T1000 (cell line): ENCODE data around the gene R3HCC1L.

Experiments used
- DNase-seq: peaks from one replicate; lab custom pipeline; 2025; ENCODE audit warnings: mixed read lengths; lab: John Stamatoyannopoulos, UW

Gene R3HCC1L

GRCh38 chr10:98276311-98276710 lies 141.9 kb downstream of the R3HCC1L start:
- DNase-seq, result no peak

- DNase-seq, result no peak
These were observed 151.0 kb downstream of the R3HCC1L start for GRCh38 chr10:98285416-98285815.

- no peak for DNase-seq
These were observed 152.0 kb downstream of the R3HCC1L start for GRCh38 chr10:98286419-98286818.

GRCh38 chr10:98287321-98287720 lies 152.9 kb downstream of the R3HCC1L start:
- DNase-seq, result no peak

DNA sequence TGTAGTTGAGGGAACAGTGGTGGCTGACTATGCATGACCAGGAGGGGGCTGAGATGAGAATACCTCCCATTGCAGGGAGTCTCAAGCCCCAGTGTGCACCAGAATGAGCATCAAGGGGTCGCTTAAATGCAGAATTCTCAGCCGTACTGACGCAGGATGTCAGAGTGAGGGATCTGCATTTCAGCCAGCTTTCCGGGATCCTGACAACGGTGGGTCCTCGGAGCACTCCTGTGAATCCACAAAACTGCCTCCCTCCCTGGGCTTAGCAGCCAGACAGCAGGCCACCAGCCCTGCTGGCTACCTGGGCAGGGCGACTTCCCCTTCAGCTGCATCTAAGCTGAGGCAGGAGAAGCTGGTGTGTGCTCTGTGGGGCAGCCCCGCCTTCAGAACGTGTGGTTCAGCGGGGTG lies 155.3 kb downstream of the R3HCC1L start:
- DNase-seq, result no peak

DNA sequence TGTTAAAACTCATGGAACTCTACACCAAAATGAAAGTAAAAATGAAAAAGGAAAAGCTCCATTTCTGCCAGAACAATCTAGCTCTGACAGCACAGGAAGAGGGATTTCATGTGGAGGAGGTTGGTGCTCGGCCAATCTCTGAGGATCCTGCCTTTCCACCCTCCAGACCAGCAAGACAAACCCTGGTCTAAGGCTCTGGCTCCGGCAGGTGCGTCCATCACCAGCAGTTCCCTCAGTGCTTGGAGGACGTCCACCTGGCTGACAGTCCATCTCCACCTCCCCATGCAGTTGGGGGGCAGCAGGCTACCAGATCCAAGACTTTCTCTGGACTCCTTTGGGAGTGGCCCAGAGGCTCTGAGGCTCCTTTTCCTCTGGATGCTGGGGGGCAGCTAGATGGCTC lies 158.5 kb downstream of the R3HCC1L start:
- no peak for DNase-seq

DNA sequence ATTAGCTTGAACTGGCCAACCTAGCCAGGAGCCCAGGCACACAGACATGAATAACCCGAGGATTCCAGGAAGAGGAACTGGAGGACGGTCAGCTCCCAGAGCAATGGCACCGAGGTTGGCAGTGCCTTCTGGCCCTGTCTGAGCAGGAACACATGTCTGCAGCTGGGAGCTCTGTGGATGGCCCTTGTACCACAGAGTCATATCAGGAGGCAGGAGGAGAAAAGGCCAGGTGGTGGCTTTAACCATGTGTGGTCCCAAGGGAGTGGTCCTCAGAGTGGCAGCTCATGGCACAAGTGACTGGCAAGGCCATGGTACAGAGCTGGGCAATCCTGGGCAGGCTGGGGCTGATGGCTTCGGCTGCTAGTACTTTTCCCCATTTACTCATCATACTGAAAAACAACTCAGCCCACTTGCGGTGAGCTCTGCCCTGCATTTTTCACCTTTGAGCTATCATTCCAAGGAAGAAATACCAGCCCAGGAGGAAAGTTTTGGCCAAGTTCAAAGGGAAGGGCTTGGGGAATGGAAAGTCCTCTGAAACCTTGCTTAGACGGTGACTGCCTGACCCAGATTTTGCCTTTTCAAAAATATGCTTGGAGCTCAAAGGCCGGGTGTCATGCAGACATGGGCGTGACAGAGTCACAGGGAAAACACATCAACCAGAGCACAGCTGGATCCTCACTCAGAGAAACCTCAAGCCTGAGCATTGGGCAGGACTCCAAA lies 159.3 kb downstream of the R3HCC1L start:
- no peak for DNase-seq

- no peak for DNase-seq
These were observed 159.8 kb downstream of the R3HCC1L start for GRCh38 chr10:98294270-98294627.
